NCI-H1694 (cell line): ENCODE results near the gene C17orf100.

Source experiments
- DNase-seq: peaks from one replicate; lab custom pipeline; 2025; lab: John Stamatoyannopoulos, UW

Gene C17orf100

GRCh38 chr17:6651354-6651918 is at the start of gene C17orf100, which contains the start of gene MED31:
C17orf100 (plus strand) TSS chr17:6651762; CDS start chr17:6651914, 152 bp downstream.
MED31 (minus strand) TSS chr17:6651605; CDS start chr17:6651528, 77 bp downstream.
- peak; percentile 88 for DNase-seq

- DNase-seq = no peak
Observed at GRCh38 chr17:6602141-6602540, 49.4 kb upstream of the C17orf100 start.

GRCh38 chr17:6603744-6604325 is 47.7 kb upstream of the C17orf100 start:
- no peak for DNase-seq

GRCh38 chr17:6605142-6605541 is 46.4 kb upstream of the C17orf100 start:
- no peak for DNase-seq

- no peak for DNase-seq
Observed at GRCh38 chr17:6608321-6608720, 43.2 kb upstream of the C17orf100 start.

DNA sequence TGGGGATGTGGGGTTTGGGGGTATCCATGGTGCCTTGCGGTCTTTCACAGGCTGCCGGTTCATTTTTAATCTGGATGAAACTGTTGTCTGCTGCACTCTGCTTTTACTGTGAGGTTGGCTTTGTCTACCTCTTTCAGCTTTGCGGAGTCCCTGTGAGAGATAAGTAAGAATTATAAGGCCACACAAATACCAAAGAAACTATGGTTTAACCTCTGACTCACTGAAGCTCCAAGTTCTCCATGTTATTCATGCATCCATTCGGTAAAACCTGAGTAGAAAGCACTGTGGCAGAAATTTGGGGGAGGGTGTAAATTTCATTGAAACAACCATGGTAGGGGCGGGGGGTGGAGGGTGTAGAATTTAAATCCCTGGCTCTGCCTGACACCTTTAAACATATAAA is 41.6 kb upstream of the C17orf100 start:
- no peak for DNase-seq

- DNase-seq = no peak
Observed at GRCh38 chr17:6611231-6611630, 40.3 kb upstream of the C17orf100 start.

DNA sequence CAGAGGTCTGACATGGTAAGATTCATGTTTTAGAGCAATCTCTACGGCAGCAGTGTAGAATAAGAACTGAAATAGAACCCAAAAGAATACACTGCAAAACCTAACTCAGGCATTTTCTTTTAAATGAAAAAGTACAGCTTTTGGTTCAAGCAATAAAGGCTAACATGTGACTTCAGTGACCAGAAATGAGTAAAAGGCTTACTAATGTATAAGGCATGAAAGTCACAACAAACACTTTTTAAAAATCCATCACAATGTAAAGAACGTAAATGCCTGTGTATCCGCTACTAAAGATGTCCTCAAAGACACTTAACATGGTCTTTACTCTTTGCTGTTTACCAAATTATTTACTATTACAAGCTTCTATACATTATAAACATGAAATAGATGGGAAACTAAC is 27.6 kb upstream of the C17orf100 start:
- DNase-seq = no peak

DNA sequence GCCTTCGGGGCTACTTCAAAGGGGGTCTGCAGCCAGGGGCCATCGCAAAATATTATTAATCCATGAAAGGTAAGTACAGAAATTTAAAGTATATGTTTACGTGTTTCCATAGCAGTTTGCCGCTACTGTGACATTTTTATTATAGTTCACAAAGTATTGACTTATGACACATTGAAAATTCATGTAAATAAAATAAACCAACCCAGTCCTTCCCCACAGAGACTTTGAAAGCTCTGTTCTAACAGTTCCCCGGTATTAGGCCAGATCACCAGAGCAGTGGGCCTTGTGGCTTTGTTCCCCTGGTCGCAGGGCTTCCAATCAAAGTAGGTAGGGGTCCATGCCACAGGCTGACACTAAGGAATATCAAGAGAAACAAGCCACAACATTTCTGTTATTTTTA is 24.9 kb upstream of the C17orf100 start:
- DNase-seq = no peak

GRCh38 chr17:6627019-6627418 is 24.5 kb upstream of the C17orf100 start:
- no peak for DNase-seq

DNA sequence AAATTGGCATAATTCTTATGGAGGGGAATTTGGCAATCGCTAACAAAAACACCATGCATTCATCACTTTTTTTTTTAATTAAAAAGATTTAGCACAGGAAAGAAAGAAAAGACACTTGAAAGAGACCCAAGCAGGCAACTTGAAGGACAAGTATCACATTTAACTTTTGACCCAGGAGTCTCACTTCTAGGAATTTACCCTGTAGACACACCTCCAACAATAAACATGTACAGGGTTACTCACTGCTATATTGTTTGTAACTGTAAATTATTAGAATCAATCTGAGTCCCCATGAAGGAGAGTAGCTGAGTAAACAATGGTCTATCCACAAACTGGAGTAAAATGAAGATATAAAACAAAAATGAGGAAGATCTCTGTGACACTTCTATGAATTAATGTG is 21.2 kb upstream of the C17orf100 start:
- no peak for DNase-seq

DNA sequence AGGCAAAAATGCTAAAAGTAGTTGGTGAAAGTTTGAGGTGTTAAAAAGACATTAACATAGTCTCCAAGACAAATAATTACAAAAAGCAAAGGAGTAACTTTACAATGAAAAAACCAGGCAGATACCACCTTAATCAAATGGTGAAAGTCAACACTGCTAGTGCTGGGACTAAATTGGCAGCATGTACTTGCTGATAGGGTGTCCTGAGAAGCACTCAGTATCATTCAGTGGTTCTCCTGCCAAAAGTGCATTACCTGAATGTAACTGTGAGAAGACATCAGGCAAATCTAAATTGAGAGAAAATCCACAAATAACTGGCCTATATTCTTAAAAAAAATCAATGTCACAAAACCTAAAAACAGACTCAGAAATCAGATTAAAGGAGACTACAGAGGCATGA is 19.0 kb upstream of the C17orf100 start:
- no peak for DNase-seq

- no peak for DNase-seq
Observed at GRCh38 chr17:6633263-6633662, 18.3 kb upstream of the C17orf100 start.

DNA sequence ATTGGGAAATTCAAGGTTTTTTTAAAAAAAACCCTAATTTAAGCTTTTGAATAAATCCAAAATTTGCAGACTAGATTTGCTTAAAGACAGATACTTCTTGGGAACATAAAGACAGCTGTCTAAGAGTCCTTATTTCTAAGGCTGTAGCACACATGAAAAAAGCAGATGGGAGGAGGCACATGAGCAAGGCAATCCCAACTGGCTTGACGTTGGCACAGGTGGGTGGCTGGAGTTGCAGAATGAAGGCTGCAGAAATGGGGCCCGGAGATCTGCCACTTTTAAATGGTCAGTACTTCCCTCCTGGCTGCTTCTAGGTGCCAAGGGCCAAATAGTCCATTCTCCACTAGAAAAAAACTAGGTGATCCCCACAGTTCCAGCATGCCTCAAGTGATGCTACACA is 15.5 kb upstream of the C17orf100 start:
- DNase-seq = no peak

DNA sequence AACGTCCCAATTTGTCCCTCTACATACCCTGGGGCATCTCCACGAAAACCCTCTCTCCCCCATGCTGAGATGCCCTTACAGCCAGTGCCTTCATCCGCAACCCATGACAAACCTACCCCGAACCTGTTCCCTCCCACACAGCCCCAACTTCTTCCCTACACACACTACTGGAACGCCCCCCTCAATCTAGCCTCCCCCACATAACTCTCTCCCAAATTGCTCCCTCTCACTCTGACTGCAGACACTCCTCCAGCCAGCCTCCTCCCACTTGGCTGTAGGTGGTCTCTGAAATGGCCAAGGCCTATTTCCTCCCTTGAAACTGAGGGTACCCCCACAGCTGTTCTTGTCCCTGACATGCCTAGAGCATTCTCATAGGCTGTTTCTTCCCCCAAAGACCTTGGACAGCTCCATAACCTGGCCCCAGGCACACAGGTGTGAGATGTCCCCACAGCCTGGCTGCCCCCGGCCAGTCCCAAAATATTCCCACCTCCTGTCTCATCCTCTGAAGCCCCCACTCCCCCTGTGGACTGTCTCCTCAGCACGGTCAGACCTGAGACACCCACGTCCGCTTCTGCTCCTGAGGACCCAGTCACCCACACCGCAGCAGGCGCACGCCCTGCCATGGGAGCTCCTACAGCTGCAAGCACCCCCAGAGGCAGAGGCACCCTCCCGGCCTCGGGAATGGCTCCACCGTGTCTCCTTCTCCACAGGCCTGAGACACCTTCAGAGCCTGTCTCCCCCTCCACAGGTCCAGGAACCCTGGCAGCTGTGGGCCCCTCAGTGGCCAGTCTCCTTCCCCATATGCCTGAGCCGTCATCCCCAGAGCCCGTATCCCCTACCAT is 14.7 kb upstream of the C17orf100 start:
- no peak for DNase-seq

- no peak for DNase-seq
Observed at GRCh38 chr17:6637458-6637840, 14.1 kb upstream of the C17orf100 start.

DNA sequence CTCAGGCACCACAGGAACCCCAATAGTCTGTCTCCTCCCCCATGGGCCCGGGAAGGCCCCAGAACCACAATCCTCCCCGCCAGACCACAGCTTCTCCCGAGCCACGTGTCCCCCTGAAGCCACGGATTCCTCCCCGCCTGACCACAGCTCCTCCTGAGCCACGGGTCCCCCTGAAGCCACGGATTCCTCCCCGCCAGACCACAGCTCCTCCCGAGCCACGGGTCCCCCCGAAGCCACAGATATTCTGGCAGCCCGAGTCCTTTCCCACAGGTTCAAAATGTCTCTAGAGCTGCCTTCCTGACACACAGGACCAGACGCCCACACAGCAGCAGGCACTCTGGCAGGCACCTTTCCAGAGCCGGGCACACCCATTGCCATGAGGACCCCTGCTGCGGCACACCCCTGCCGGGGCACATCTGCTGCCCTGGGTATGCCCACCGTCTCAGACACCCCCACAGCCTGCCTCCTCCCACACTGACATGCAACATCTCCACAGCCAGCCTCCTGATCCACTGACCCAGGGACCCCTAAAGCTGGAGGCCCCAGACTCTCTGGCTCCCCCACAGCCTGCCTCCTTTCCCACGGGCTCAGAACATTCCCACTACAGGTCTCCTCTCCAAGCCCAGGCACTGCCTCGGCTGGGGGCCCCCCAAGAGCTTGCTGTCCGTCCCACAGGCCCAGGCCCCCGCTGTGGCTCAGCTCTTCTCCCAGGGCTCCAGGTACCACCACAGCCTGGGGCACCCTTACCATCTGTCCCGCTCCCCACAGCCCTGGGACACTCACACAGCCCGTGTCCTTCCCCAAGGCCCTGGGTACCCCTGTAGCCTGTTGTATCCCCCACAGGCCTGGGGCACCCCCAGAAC is 13.3 kb upstream of the C17orf100 start:
- no peak for DNase-seq

GRCh38 chr17:6639014-6639585 is 12.5 kb upstream of the C17orf100 start:
- DNase-seq = no peak

- DNase-seq = peak; percentile 25
Observed at GRCh38 chr17:6639586-6640535, 11.7 kb upstream of the C17orf100 start.

GRCh38 chr17:6640536-6641246 is 10.9 kb upstream of the C17orf100 start, which contains the start of the genes KIAA0753 and TXNDC17:
KIAA0753 (minus strand) TSS chr17:6640711; CDS start chr17:6635103, 5,608 bp downstream.
TXNDC17 (plus strand) TSS chr17:6641060; CDS start chr17:6641083, 23 bp downstream.
- peak; percentile 64 for DNase-seq
